HCT116 (cell line): ENCODE measurements around the gene DOCK9.

ENCODE experiments used
- JUND ChIP-seq: IDR thresholded peaks from 2 replicates; pipeline ENCODE4 v1.6.1; 2012
- POLR2A ChIP-seq: IDR thresholded peaks from 2 replicates; pipeline ENCODE4 v1.7.0; 2011; ENCODE audit warnings: borderline replicate concordance; ENCODE audit not compliant: insufficient read depth, insufficient read length; ENCODE audit errors: extremely low read depth
- TF ChIP-seq, protein P1 (sequence below), 3 experiments: fragments of 200-600 bp in 1 of 3; sonication (generic) in 1 of 3; IDR thresholded peaks in 2 of 3; conservative IDR thresholded peaks in 1 of 3; 2 replicates each; pipeline ENCODE4 v1.5.1; 2012 to 2017; ENCODE audit warnings: low read depth in 2 of 3, low read length in 2 of 3, antibody characterized with exemption in 1 of 3, borderline replicate concordance in 1 of 3, control low read depth in 1 of 3, mild to moderate bottlenecking in 1 of 3, mixed read lengths in 1 of 3, mixed run types in 1 of 3, moderate library complexity in 1 of 3; ENCODE audit not compliant: insufficient read depth in 1 of 3
- TF ChIP-seq, protein P2 (sequence below): IDR thresholded peaks from 2 replicates; pipeline ENCODE4 v1.6.1; 2011; ENCODE audit warnings: mild to moderate bottlenecking, low read length, moderate library complexity; ENCODE audit not compliant: insufficient replicate concordance; ENCODE audit errors: extremely low read depth
- TF ChIP-seq, protein P3 (sequence below): IDR thresholded peaks from 2 replicates; pipeline ENCODE4 v1.6.1; 2012

DNA sequence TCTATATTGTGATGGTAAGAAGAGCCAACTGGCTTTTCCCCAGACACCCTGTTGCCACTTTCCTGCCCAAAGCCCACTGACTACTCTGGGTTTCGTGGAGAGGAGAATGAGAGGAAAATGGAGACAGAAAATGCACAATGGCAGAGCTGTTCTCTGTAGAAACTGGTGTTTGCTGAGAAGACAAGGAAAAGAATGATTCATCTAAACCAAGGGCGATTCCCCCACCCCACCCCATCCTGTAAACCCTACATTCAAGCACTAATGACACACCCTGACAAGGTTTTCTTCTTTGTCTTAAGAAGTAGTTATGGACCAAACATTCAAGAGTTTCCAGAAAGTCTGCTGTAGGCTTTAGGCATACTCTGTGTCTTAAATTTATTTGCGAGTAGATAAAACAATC lies 68.8 kb downstream of the DOCK9 start:
- TF ChIP-seq POLR2A (no peak), JUND (no peak)
- TF ChIP-seq, protein P1, sequence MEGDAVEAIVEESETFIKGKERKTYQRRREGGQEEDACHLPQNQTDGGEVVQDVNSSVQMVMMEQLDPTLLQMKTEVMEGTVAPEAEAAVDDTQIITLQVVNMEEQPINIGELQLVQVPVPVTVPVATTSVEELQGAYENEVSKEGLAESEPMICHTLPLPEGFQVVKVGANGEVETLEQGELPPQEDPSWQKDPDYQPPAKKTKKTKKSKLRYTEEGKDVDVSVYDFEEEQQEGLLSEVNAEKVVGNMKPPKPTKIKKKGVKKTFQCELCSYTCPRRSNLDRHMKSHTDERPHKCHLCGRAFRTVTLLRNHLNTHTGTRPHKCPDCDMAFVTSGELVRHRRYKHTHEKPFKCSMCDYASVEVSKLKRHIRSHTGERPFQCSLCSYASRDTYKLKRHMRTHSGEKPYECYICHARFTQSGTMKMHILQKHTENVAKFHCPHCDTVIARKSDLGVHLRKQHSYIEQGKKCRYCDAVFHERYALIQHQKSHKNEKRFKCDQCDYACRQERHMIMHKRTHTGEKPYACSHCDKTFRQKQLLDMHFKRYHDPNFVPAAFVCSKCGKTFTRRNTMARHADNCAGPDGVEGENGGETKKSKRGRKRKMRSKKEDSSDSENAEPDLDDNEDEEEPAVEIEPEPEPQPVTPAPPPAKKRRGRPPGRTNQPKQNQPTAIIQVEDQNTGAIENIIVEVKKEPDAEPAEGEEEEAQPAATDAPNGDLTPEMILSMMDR (IDR thresholded peaks at IDR 0.05 in 2 of 3, conservative IDR thresholded peaks at IDR 0.05 in 1 of 3; ENCODE audit: borderline replicate concordance in 1 of 3, insufficient read depth in 1 of 3, low read depth in 2 of 3, low read length in 2 of 3), result no peak
- TF ChIP-seq, protein P2, sequence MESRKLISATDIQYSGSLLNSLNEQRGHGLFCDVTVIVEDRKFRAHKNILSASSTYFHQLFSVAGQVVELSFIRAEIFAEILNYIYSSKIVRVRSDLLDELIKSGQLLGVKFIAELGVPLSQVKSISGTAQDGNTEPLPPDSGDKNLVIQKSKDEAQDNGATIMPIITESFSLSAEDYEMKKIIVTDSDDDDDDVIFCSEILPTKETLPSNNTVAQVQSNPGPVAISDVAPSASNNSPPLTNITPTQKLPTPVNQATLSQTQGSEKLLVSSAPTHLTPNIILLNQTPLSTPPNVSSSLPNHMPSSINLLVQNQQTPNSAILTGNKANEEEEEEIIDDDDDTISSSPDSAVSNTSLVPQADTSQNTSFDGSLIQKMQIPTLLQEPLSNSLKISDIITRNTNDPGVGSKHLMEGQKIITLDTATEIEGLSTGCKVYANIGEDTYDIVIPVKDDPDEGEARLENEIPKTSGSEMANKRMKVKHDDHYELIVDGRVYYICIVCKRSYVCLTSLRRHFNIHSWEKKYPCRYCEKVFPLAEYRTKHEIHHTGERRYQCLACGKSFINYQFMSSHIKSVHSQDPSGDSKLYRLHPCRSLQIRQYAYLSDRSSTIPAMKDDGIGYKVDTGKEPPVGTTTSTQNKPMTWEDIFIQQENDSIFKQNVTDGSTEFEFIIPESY, result no peak
- TF ChIP-seq, protein P3, sequence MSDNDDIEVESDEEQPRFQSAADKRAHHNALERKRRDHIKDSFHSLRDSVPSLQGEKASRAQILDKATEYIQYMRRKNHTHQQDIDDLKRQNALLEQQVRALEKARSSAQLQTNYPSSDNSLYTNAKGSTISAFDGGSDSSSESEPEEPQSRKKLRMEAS, result no peak
